Measurements from ENCODE around the gene PRDM11.

Gene PRDM11

GRCh38 chr11:45210846-45211245, 64.4 kb downstream of the PRDM11 start:
- H3K27ac ChIP-seq, result peak overlapping the region; percentile 69 to 86
- H3K9me3 ChIP-seq, result no peaks in the 10 kb centered on the region
- intact Hi-C loops (cut with DNase I; ENCODE audit: low total_unique reads), result loop anchor here (10.0 kb wide), 1 partner anchor 66 kb away; the partner anchor contains the start of gene PRDM11
- no peak for DNase-seq
- H3K4me1 ChIP-seq, result peaks cover 0 to 33% (median 25%) of the 10 kb centered on the region in 4 donors
- peaks cover 13 to 43% (median 16%) of the 10 kb centered on the region in 3 donors for H3K36me3 ChIP-seq
- no peak overlapping the region for H3K4me3 ChIP-seq
- H3K27me3 ChIP-seq, result no peaks in the 10 kb centered on the region
- TF ChIP-seq CTCF (IDR thresholded peaks at IDR 0.05), result no peak

DNA sequence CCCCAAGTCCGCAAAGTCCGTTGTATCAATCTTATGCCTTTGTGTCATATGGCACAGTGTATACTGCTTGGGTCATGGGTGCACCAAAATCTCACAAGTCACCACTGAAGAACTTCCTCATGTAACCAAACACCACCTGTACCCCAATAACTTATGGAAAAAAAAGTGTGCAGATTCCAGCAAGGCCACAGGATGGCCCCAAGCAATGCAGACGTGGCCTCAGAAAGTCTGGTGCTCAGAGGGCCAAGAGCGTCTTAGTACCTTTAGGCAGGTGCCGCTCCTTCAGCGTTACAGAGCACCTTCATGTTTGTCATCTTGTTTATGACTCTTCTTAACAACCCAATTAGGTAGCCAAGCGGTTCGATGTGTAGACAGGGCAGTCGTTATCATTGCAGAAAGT, 65.3 kb downstream of the PRDM11 start:
- intact Hi-C loops (cut with DNase I; ENCODE audit: low total_unique reads), result loop anchor here (10.0 kb wide), 1 partner anchor 67 kb away; the partner anchor contains the start of gene PRDM11

GRCh38 chr11:45212566-45213315, 66.3 kb downstream of the PRDM11 start:
- intact Hi-C loops (cut with DNase I; ENCODE audit: low total_unique reads), result loop anchor here (10.0 kb wide), 1 partner anchor 68 kb away; the partner anchor contains the start of gene PRDM11
- Histone ChIP-seq H3K4me1 (peaks cover 0 to 44% (median 28%) of the 10 kb centered on the region in 4 donors), H3K27ac (no peak overlapping the region), H3K27me3 (no peaks in the 10 kb centered on the region), H3K9me3 (no peaks in the 10 kb centered on the region), H3K4me3 (no peak overlapping the region), H3K36me3 (peaks cover 13 to 32% (median 16%) of the 10 kb centered on the region in 3 donors)
- no peak for DNase-seq
- no peak for TF ChIP-seq CTCF (IDR thresholded peaks at IDR 0.05)

More for the DNA sequence above, 65.3 kb downstream of the PRDM11 start:
- H3K9me3 ChIP-seq, result no peaks in the 10 kb centered on the region
- no peak overlapping the region for H3K4me3 ChIP-seq
- H3K27ac ChIP-seq, result no peak overlapping the region
- H3K36me3 ChIP-seq, result peaks cover 13 to 34% (median 16%) of the 10 kb centered on the region in 3 donors
- no peak for TF ChIP-seq CTCF (IDR thresholded peaks at IDR 0.05)
- H3K4me1 ChIP-seq, result peaks cover 0 to 34% (median 27%) of the 10 kb centered on the region in 4 donors
- H3K27me3 ChIP-seq, result no peaks in the 10 kb centered on the region
- no peak for DNase-seq

- Histone ChIP-seq H3K36me3 (peaks cover 13 to 32% (median 16%) of the 10 kb centered on the region in 3 donors), H3K9me3 (no peaks in the 10 kb centered on the region), H3K27me3 (no peaks in the 10 kb centered on the region), H3K27ac (no peak overlapping the region), H3K4me1 (peaks cover 0 to 44% (median 28%) of the 10 kb centered on the region in 4 donors), H3K4me3 (no peak overlapping the region)
- DNase-seq, result no peak
- TF ChIP-seq CTCF (IDR thresholded peaks at IDR 0.05), result no peak
- intact Hi-C loops (cut with DNase I; ENCODE audit: low total_unique reads), result loop anchor here (10.0 kb wide), 1 partner anchor 68 kb away; the partner anchor contains the start of gene PRDM11
Observed at GRCh38 chr11:45213316-45213665, 66.9 kb downstream of the PRDM11 start.

DNA sequence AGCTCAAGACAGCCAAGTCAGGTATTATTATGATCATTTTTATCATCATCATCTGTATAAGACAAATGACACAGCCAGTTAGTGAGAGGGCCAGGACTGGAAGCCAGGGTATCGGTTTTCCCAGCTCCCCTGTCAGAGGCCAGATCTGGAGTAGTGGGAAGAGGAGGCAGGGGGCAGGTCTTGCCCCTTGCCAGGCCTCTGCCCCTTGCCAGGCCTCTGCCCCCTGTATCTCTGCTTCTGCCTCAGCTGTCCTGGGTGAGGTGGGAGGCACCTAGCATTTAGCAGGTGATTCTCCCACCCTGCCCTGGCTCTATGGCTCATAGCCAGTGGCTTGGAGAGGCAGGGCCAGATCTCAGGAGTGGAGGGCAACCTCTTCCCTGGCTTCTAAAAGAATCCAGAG, 67.3 kb downstream of the PRDM11 start:
- DNase-seq, result no peak
- Histone ChIP-seq H3K27ac (no peak overlapping the region), H3K4me1 (peaks cover 0 to 40% (median 25%) of the 10 kb centered on the region in 4 donors), H3K4me3 (no peak overlapping the region), H3K9me3 (no peaks in the 10 kb centered on the region), H3K36me3 (peaks cover 13 to 32% (median 16%) of the 10 kb centered on the region in 3 donors), H3K27me3 (no peaks in the 10 kb centered on the region)
- TF ChIP-seq CTCF (IDR thresholded peaks at IDR 0.05), result no peak
- intact Hi-C loops (cut with DNase I; ENCODE audit: low total_unique reads), result loop anchor here (10.0 kb wide), 1 partner anchor 69 kb away; the partner anchor contains the start of gene PRDM11
